Frontal cortex (tissue), 4 donors: ENCODE results near the gene TLR8. TPM values are rescaled to one million over a fixed set of nuclear protein-coding genes. Genes with fewer than 3 reads are reported as not detected.
"Not testable (repeated sequence)": the region's sequence is repeated elsewhere in the genome, so short reads cannot be mapped to it uniquely, and the experiment has no call there.

Experiments
- DNase-seq, 2 donors: peaks; one replicate each; pipeline ENCODE4 v3.0.0; 2012; ENCODE audit warnings: low spot score in 2 of 2
- FAIRE-seq: peaks from 2 replicates; lab custom pipeline; 2012; peaks lifted over from hg19 to GRCh38; lab: Jason Lieb, UNC
- total RNA-seq: library from RNA; depleted of rRNA; stranded (reverse); fragments of >200 nt; gene quantifications from one replicate; pipeline ENCODE4 v1.2.3, GENCODE V29; 2014
- donor health status: control.
- donor health status: control.
- donor health status: control.

TLR8 gene
- total RNA-seq, 1 donor from 2014 or later, result under 0.01 TPM

DNA sequence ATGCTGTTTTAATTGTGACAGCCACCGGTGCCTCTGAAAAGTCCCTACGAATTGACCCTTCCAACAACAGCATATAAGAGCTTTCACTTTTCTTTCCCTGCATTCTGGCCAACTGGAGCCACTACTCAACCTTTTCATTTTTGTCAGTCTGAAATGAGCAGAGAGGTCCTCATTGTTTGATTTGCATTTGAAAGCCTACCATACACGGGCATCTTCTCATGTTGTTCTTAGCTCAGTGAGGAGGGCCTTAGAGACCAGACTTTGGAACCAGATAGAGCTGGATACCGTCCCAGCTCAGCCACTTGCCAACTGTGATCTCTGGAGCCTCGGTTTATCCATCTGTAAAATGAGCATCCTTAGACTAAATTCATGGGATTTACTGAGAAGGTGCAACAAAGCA, 51.6 kb downstream of the TLR8 start:
- no peak for FAIRE-seq
- DNase-seq, result no peak

DNA sequence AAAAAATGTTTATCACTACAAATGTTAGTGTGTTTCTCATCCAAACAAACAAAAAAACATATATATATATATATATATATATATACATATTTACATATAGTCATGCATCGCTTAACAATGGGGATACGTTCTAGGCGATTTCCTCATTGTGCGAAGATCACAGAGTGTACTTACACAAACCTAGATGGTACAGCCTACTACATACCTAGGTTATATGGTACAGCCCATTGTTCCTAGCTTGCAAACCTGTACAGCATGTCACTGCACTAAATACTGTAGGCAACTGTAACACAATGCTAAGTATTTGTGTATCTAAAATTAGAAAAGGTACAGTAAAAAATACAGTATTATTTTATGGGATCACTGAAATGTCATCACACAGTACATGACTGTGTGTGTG, 52.0 kb downstream of the TLR8 start:
- DNase-seq, result no peak
- FAIRE-seq, result no peak

- FAIRE-seq (no peak), DNase-seq (no peak)
These were observed 54.8 kb downstream of the TLR8 start for GRCh38 chrX:12961196-12961718.

DNA sequence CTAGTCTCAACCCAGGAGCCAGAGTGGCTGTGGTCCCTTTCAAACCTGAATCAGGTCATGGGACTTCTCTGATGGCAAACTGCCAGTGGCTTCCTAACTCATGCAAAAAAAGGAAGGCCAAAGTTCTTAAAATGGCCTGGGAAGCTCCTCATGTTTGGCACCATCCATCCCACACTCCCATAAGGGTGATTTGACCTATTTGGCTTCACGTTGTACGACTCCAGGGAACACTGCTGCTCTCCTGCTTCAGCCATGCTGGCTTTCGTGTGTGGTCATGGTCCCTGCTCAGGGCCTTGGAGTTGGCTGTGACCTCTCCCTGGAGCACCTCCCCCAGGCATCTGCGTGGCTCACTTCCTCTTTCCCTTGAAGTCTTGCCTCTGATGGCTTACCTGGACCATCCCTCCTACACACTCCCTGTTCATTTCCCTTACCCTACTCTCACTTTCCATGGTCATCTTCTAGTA, 55.7 kb downstream of the TLR8 start:
- DNase-seq (no peak), FAIRE-seq (no peak)

GRCh38 chrX:12963210-12963850, 56.9 kb downstream of the TLR8 start:
- FAIRE-seq, DNase-seq: not testable (repeated sequence)

GRCh38 chrX:12965131-12965940, 58.9 kb downstream of the TLR8 start:
- no peak for FAIRE-seq
- DNase-seq, result no peak

DNA sequence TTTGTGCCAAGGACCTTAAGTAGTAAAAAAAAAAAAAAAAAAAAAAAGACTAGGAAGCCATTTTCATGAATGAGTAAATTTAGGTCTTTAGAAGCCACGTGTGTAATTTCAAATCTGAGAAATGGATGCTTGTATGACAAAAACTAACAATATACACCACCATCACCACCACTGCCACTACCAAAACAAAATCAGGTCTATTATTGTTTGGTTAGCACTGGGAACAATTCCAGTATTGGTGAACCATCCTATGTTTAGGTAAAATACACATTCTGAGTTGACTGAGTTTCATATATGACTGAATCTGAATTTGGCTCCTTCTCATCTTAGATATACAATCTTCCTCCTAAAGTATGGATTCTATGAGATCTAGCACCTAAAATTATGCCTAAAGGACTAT, 59.7 kb downstream of the TLR8 start:
- DNase-seq (no peak), FAIRE-seq (no peak)

GRCh38 chrX:12967711-12968465, 61.5 kb downstream of the TLR8 start:
- no peak for DNase-seq

GRCh38 chrX:12970691-12971202, 64.3 kb downstream of the TLR8 start:
- FAIRE-seq (no peak), DNase-seq (peak in 1 of 2 donors; percentile 47)

More at GRCh38 chrX:12967711-12968465, 61.5 kb downstream of the TLR8 start:
- FAIRE-seq, result no peak

GRCh38 chrX:12971282-12972003, 65.0 kb downstream of the TLR8 start:
- no peak for FAIRE-seq
- no peak for DNase-seq

- FAIRE-seq, result no peak
These were observed 65.8 kb downstream of the TLR8 start for GRCh38 chrX:12972243-12972642.

More at GRCh38 chrX:12972243-12972642, 65.8 kb downstream of the TLR8 start:
- no peak for DNase-seq

Other genes with a start within 250 kb of the TLR8 start
- gene PRPS2, start 115.2 kb upstream of the TLR8 start, total RNA-seq, result 48.9 TPM
- gene TLR7, start 39.5 kb upstream of the TLR8 start, total RNA-seq, result 0.82 TPM
- 5,673 TPM for gene TMSB4X, start 68.5 kb downstream of the TLR8 start, total RNA-seq
- 0.41 TPM for gene FAM9C, start 138.0 kb downstream of the TLR8 start, total RNA-seq